Measurements from ENCODE around the gene PUM2. TPM values are rescaled to one million over a fixed set of nuclear protein-coding genes. Genes with fewer than 3 reads are reported as not detected.

Gene PUM2
- total and polyA plus RNA-seq, 2 of the 13 experiments (the other 11 are each of a cell fraction or from before 2014, with no cell fraction given) = 69.6 to 69.8 TPM

DNA sequence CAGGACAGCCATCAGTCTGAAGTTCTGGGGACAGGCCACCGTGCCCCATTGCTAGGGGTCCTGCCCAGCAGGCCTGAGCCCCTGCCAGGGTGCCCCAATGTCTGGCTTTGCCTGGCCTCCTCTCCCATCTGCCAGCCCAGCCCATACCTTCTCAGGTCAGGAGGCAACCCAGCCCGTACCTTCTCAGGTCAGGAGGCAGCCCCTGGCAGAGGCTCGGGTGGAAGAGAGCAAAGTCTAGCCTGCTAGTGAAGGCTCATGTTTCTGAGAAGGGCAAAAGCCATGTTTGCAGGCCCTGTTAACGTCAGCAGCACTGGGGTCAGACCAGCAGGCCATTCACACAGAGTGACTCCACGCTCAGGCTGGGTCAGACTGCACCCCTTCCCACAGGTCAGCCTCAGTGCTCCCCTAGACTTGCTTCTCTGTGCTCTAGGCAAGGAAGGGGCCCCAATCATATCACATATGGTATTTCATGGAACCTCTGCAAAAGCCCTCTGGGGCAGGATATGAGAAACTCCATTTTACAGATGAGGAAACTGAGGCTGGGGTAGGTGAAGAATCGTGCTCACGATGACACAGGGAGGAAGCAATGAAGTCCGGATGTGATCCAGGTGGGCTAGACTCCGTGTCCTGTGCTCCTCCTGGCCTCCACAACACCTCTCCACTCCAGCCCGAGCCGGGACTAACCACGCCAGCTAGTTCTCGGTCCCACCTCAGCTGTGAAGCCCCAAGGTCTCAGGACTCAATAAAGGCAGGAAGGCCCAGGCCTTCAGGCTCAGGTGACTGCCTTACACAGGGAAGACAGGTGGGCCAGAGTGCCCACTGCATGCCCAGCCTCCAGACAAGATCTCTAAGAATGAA lies 135.2 kb downstream of the PUM2 start (continued):
- TF ChIP-seq SRSF4 (IDR thresholded peaks at IDR 0.05; ENCODE audit: low read depth, low read length, poor library complexity, severe bottlenecking) (no peak), ZNF556 (CRISPR knock-in tag; IDR thresholded peaks at IDR 0.05; ENCODE audit: borderline replicate concordance) (peak; percentile 94; the same call in 1 of the 2 replicates), CREM (IDR thresholded peaks at IDR 0.05) (peak; percentile 87), CREM (CRISPR knock-in tag; IDR thresholded peaks at IDR 0.05) (no peak), TCF12 (IDR thresholded peaks at IDR 0.05) (no peak), TCF12 (CRISPR knock-in tag; IDR thresholded peaks at IDR 0.05) (peak; percentile 69; the same call in 1 of the 2 replicates), DRAP1 (CRISPR knock-in tag; IDR thresholded peaks at IDR 0.05) (peak; percentile 70), PHF5A (CRISPR knock-in tag; IDR thresholded peaks at IDR 0.05; ENCODE audit: low read depth, unreplicated experiment) (no peak), ETV5 (CRISPR knock-in tag; IDR thresholded peaks at IDR 0.05; ENCODE audit: borderline replicate concordance) (peak; percentile 73; the same call in 1 of the 2 replicates), ZNF766 (CRISPR knock-in tag; IDR thresholded peaks at IDR 0.05; ENCODE audit: borderline replicate concordance) (peak; percentile 43; the same call in 1 of the 2 replicates), RAD51 (IDR thresholded peaks at IDR 0.05; ENCODE audit: borderline replicate concordance) (no peak), ZFP36L1 (CRISPR knock-in tag; IDR thresholded peaks at IDR 0.05) (peak; percentile 79; the same call in 1 of the 2 replicates), TCF7 (IDR thresholded peaks at IDR 0.05; ENCODE audit: low read depth) (0 out of 2 replicates have a peak, but pooled peaks have one; percentile 22), GFI1 (CRISPR knock-in tag; IDR thresholded peaks at IDR 0.05; ENCODE audit: borderline replicate concordance) (peak; percentile 90; the same call in 1 of the 2 replicates), NFE2L1 (CRISPR knock-in tag; IDR thresholded peaks at IDR 0.05; ENCODE audit: borderline replicate concordance) (no peak), SP5 (CRISPR knock-in tag; IDR thresholded peaks at IDR 0.05; ENCODE audit: borderline replicate concordance, low read depth) (peak; percentile 66; the same call in 1 of the 2 replicates), RNF2 (conservative IDR thresholded peaks at IDR 0.05; ENCODE audit: low read depth) (no peak)
- TF ChIP-seq, protein P1, sequence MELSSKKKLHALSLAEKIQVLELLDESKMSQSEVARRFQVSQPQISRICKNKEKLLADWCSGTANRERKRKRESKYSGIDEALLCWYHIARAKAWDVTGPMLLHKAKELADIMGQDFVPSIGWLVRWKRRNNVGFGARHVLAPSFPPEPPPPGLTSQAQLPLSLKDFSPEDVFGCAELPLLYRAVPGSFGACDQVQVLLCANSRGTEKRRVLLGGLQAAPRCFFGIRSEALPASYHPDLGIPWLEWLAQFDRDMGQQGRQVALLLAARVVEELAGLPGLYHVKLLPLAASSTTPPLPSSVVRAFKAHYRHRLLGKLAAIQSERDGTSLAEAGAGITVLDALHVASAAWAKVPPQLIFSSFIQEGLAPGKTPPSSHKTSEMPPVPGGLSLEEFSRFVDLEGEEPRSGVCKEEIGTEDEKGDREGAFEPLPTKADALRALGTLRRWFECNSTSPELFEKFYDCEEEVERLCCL (CRISPR knock-in tag; IDR thresholded peaks at IDR 0.05; ENCODE audit: borderline replicate concordance) = peak; percentile 67; the same call in 1 of the 2 replicates
- TF ChIP-seq, protein P2, sequence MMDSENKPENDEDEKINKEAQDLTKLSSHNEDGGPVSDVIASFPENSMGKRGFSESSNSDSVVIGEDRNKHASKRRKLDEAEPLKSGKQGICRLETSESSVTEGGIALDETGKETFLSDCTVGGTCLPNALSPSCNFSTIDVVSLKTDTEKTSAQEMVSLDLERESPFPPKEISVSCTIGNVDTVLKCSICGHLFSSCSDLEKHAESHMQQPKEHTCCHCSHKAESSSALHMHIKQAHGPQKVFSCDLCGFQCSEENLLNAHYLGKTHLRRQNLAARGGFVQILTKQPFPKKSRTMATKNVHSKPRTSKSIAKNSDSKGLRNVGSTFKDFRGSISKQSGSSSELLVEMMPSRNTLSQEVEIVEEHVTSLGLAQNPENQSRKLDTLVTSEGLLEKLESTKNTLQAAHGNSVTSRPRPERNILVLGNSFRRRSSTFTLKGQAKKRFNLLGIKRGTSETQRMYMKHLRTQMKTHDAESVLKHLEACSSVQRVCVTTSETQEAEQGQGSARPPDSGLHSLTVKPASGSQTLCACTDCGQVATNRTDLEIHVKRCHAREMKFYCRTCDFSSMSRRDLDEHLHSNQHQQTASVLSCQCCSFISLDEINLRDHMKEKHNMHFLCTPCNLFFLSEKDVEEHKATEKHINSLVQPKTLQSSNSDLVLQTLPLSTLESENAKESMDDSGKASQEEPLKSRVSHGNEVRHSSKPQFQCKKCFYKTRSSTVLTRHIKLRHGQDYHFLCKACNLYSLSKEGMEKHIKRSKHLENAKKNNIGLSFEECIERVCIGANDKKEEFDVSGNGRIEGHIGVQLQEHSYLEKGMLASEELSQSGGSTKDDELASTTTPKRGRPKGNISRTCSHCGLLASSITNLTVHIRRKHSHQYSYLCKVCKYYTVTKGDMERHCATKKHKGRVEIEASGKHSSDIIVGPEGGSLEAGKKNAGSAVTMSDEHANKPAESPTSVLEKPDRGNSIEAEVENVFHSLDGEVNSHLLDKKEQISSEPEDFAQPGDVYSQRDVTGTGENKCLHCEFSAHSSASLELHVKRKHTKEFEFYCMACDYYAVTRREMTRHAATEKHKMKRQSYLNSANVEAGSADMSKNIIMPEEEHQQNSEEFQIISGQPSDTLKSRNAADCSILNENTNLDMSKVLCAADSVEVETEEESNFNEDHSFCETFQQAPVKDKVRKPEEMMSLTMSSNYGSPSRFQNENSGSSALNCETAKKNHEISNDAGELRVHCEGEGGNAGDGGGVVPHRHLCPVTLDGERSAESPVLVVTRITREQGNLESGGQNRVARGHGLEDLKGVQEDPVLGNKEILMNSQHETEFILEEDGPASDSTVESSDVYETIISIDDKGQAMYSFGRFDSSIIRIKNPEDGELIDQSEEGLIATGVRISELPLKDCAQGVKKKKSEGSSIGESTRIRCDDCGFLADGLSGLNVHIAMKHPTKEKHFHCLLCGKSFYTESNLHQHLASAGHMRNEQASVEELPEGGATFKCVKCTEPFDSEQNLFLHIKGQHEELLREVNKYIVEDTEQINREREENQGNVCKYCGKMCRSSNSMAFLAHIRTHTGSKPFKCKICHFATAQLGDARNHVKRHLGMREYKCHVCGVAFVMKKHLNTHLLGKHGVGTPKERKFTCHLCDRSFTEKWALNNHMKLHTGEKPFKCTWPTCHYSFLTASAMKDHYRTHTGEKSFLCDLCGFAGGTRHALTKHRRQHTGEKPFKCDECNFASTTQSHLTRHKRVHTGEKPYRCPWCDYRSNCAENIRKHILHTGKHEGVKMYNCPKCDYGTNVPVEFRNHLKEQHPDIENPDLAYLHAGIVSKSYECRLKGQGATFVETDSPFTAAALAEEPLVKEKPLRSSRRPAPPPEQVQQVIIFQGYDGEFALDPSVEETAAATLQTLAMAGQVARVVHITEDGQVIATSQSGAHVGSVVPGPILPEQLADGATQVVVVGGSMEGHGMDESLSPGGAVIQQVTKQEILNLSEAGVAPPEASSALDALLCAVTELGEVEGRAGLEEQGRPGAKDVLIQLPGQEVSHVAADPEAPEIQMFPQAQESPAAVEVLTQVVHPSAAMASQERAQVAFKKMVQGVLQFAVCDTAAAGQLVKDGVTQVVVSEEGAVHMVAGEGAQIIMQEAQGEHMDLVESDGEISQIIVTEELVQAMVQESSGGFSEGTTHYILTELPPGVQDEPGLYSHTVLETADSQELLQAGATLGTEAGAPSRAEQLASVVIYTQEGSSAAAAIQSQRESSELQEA (CRISPR knock-in tag; IDR thresholded peaks at IDR 0.05; ENCODE audit: not compliant biosample characterization) = no peak
